ENCODE measurements around the gene B4GALNT2.

B4GALNT2 gene

DNA sequence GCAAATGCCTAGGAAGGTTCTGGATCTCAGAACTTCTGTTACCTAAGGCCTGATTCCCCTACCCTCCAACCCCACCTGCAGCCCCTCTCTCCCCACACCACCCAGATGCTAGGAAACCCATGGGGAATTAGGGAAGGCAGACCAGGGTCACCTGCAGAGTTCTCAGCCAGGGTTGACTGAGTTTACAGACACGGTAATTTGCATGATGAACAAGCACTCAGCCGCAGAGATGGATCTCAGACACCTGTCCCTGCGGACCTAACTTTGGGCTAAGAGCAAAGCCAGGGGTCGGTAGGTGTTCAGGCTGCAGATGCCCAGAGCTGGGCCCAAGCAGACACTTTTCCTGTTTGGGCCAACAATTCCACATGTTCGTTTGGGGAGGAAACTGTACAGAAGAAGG lies 80.8 kb downstream of the B4GALNT2 start:
- TF ChIP-seq TCF12 (IDR thresholded peaks at IDR 0.05; ENCODE audit: low read depth) (no peak), FOXM1 (IDR thresholded peaks at IDR 0.05; ENCODE audit: borderline replicate concordance, low read depth) (no peak), RAD21 (IDR thresholded peaks at IDR 0.05; ENCODE audit: low read depth) (no peak), TAF1 (IDR thresholded peaks at IDR 0.05; ENCODE audit: low read depth) (no peak), REST (IDR thresholded peaks at IDR 0.05; ENCODE audit: low read depth) (no peak), CREB1 (IDR thresholded peaks at IDR 0.05; ENCODE audit: low read depth) (no peak), TEAD4 (IDR thresholded peaks at IDR 0.05) (no peak), EGR1 (IDR thresholded peaks at IDR 0.05) (no peak), YY1 (IDR thresholded peaks at IDR 0.05; ENCODE audit: low read depth) (no peak)
- TF ChIP-seq, protein P1, sequence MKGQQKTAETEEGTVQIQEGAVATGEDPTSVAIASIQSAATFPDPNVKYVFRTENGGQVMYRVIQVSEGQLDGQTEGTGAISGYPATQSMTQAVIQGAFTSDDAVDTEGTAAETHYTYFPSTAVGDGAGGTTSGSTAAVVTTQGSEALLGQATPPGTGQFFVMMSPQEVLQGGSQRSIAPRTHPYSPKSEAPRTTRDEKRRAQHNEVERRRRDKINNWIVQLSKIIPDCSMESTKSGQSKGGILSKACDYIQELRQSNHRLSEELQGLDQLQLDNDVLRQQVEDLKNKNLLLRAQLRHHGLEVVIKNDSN (IDR thresholded peaks at IDR 0.05), result no peak

GRCh38 chr17:49213847-49214246 lies 81.3 kb downstream of the B4GALNT2 start:
- TF ChIP-seq TEAD4 (IDR thresholded peaks at IDR 0.05) (no peak), CEBPB (IDR thresholded peaks at IDR 0.05) (no peak), YY1 (IDR thresholded peaks at IDR 0.05; ENCODE audit: low read depth) (no peak), MAX (IDR thresholded peaks at IDR 0.05) (no peak), FOXM1 (IDR thresholded peaks at IDR 0.05; ENCODE audit: borderline replicate concordance, low read depth) (no peak), REST (IDR thresholded peaks at IDR 0.05; ENCODE audit: low read depth) (no peak), TAF1 (IDR thresholded peaks at IDR 0.05; ENCODE audit: low read depth) (no peak), ZBTB7A (IDR thresholded peaks at IDR 0.05; ENCODE audit: low read depth) (no peak), NFIC (IDR thresholded peaks at IDR 0.05) (no peak), CREB1 (IDR thresholded peaks at IDR 0.05; ENCODE audit: low read depth) (no peak), EP300 (IDR thresholded peaks at IDR 0.05; ENCODE audit: borderline replicate concordance) (no peak), EGR1 (IDR thresholded peaks at IDR 0.05) (no peak), TCF12 (IDR thresholded peaks at IDR 0.05; ENCODE audit: low read depth) (no peak), RAD21 (IDR thresholded peaks at IDR 0.05; ENCODE audit: low read depth) (no peak)
- TF ChIP-seq, protein P1 (IDR thresholded peaks at IDR 0.05), result no peak

GRCh38 chr17:49214676-49215360 lies 82.2 kb downstream of the B4GALNT2 start:
- TF ChIP-seq TEAD4 (IDR thresholded peaks at IDR 0.05) (no peak), ZBTB7A (IDR thresholded peaks at IDR 0.05; ENCODE audit: low read depth) (no peak), RAD21 (IDR thresholded peaks at IDR 0.05; ENCODE audit: low read depth) (no peak), EGR1 (IDR thresholded peaks at IDR 0.05) (no peak)

DNA sequence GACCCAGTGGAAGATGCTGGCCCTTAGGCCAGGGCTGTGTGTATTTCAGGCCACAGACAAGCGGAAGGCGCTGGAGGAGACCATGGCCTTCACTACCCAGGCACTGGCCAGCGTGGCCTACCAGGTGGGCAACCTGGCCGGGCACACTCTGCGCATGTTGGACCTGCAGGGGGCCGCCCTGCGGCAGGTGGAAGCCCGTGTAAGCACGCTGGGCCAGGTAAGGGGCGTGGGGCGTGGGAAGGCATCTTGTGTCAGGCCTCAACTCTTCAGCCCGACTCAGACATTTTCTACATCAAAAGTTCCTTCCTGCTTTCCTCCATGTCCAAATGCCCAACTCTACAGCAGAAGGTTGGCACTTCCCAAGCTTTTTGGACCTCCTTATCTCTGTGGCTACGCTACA lies 83.9 kb downstream of the B4GALNT2 start:
- TF ChIP-seq EGR1 (IDR thresholded peaks at IDR 0.05) (no peak), TCF12 (IDR thresholded peaks at IDR 0.05; ENCODE audit: low read depth) (no peak), MAX (IDR thresholded peaks at IDR 0.05) (no peak), EP300 (IDR thresholded peaks at IDR 0.05; ENCODE audit: borderline replicate concordance) (no peak)

- TF ChIP-seq, protein P1 (IDR thresholded peaks at IDR 0.05), result no peak
- no peak for TF ChIP-seq REST (IDR thresholded peaks at IDR 0.05; ENCODE audit: low read depth)
- TF ChIP-seq TAF1 (IDR thresholded peaks at IDR 0.05; ENCODE audit: low read depth), result no peak
- TF ChIP-seq ZBTB7A (IDR thresholded peaks at IDR 0.05; ENCODE audit: low read depth), result no peak
- TF ChIP-seq MAX (IDR thresholded peaks at IDR 0.05), result no peak
- TF ChIP-seq EP300 (IDR thresholded peaks at IDR 0.05; ENCODE audit: borderline replicate concordance), result no peak
- no peak for TF ChIP-seq YY1 (IDR thresholded peaks at IDR 0.05; ENCODE audit: low read depth)
- no peak for TF ChIP-seq NFIC (IDR thresholded peaks at IDR 0.05)
- no peak for TF ChIP-seq TEAD4 (IDR thresholded peaks at IDR 0.05)
- TF ChIP-seq CREB1 (IDR thresholded peaks at IDR 0.05; ENCODE audit: low read depth), result no peak
- TF ChIP-seq TCF12 (IDR thresholded peaks at IDR 0.05; ENCODE audit: low read depth), result no peak
- TF ChIP-seq EGR1 (IDR thresholded peaks at IDR 0.05), result no peak
- TF ChIP-seq FOXM1 (IDR thresholded peaks at IDR 0.05; ENCODE audit: borderline replicate concordance, low read depth), result no peak
- TF ChIP-seq RAD21 (IDR thresholded peaks at IDR 0.05; ENCODE audit: low read depth), result no peak
- TF ChIP-seq CEBPB (IDR thresholded peaks at IDR 0.05), result no peak
These were observed 84.5 kb downstream of the B4GALNT2 start for GRCh38 chr17:49216953-49217650.

Measured in Ishikawa (cell line).